Measurements from ENCODE around the gene GRM4. TPM values are rescaled to one million over a fixed set of nuclear protein-coding genes. Genes with fewer than 3 reads are reported as not detected.

Gene GRM4
- total RNA-seq, 1 donor: not detected

DNA sequence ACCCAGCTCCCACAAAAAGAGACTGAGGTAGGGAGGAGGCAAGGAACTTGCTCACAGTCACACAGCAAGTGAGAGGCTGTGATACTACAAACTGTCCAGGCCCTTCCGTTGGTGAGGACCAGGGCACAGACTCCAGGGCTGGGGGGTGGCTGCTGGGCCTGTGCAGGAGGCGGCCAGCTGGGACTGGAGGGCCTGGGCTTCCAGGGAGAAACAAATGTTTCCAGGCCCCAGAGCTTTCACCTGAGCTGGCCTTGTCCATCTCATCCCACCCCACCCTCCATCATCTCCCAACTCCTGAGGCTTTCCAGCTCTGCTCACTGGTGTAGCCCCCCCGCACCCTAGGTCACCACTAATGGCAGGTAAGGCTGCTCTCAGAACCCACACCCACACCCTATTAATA, 86.0 kb downstream of the GRM4 start:
- no peak for DNase-seq (ENCODE audit: low read depth)
- TF ChIP-seq CTCF (IDR thresholded peaks at IDR 0.05; ENCODE audit: insufficient read depth, low read length): no peak
- H3K4me3 ChIP-seq (ENCODE audit: low read depth, low read length): no peak overlapping the region

GRCh38 chr6:34059136-34059731, 86.7 kb downstream of the GRM4 start:
- TF ChIP-seq CTCF (IDR thresholded peaks at IDR 0.05; ENCODE audit: insufficient read depth, low read length): no peak
- peak; percentile 38 for DNase-seq (ENCODE audit: low read depth)
- no peak overlapping the region for H3K4me3 ChIP-seq (ENCODE audit: low read depth, low read length)

DNA sequence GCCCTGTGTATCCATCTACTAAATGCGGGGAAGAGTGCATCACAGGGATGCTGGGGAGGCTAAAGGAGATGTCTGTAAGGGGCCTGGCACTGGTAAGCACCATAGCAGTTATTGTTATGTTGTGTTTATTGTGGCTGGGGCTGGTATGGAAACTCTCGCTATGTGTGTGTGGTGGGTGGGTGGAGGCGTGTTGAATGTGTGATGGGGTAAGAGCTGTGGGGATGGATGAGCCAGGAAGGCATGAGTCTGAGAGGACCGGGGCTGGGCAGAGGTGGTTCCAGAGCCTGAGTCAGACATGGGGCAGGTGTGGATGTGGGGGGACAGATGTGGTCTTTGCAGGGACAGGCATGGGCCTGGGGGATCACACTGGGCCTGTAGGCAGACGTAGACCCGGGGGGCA, 88.1 kb downstream of the GRM4 start:
- no peak for DNase-seq (ENCODE audit: low read depth)
- no peak for TF ChIP-seq CTCF (IDR thresholded peaks at IDR 0.05; ENCODE audit: insufficient read depth, low read length)
- H3K4me3 ChIP-seq (ENCODE audit: low read depth, low read length): no peak overlapping the region

GRCh38 chr6:34057191-34057590, 88.7 kb downstream of the GRM4 start:
- TF ChIP-seq CTCF (IDR thresholded peaks at IDR 0.05; ENCODE audit: insufficient read depth, low read length): no peak
- H3K4me3 ChIP-seq (ENCODE audit: low read depth, low read length): no peak overlapping the region
- DNase-seq (ENCODE audit: low read depth): no peak

DNA sequence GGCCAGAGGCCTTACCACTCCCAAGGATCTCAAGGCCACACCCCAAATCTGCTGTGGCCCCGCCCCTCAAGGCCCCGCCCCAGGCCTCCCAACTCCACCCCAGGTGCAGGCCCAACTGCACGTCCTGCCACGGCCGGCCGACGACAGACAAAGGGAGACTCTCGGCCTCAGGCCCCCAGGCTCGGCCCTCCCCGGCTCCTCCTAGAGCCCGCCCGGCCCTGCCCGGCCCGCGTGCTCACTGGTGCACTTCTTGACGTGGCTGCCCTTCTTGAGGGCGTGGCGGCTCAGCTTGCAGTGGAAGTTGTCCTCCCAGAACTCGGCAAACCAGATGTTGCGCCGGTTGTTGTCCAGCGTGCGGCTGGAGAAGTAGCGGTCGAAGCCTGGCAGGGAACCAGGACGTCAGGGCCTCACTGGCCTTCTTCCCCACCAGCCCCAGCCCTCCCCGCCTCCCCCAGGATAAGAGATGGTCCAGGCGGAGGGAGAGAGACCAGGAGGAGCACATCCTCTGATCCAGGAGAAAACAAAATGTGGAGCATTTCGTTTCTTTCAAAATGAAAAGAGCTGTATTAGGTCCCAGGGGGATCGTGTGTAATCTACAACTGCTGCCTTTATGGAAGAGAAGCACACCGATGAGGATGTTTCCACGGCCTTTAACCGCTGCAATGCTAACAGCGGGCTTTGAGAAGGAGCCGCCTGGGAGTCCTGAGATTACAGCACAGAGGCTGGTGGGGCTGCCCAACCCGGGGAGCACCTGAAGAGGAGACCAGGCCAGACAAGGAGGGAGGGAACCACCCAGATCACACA, 89.4 kb downstream of the GRM4 start:
- H3K4me3 ChIP-seq (ENCODE audit: low read depth, low read length): no peak overlapping the region
- DNase-seq (ENCODE audit: low read depth): peak; percentile 70
- no peak for TF ChIP-seq CTCF (IDR thresholded peaks at IDR 0.05; ENCODE audit: insufficient read depth, low read length)

DNA sequence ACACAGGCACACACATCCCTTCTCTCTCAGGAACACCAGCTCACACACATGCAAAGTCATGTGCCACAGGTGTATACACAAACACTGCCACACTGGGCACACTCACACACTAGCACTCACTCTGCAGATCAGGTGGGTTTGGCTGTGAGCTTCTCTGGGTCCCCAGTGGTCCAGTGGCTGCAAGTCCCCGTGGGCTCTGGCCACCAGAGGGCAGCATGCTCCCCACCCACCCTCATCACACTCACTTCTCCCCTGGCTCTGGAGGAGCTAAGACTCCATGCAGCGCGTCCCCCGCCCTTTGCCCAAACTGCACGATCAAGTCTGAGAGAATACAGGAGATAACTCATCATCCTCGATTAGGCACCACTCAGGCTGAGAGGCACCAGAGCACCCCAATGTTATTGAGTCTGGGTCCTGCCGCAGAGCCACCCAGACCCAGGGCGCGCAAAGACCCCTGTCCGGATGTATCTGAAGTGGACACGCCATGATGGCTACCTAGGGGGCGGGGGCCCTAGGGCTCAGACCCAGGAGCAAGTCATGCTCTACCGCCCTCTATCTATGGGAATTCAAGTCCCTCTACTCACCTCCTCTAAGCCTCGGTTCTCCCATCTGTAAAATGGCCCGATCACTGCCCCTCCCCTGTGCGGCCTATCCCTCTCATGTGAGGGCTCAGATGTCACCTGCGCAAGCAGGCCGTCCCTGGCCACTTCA, 90.5 kb downstream of the GRM4 start:
- TF ChIP-seq CTCF (IDR thresholded peaks at IDR 0.05; ENCODE audit: insufficient read depth, low read length): peak; percentile 83
- H3K4me3 ChIP-seq (ENCODE audit: low read depth, low read length): no peak overlapping the region
- peak; percentile 49 for DNase-seq (ENCODE audit: low read depth)

All from fibroblast of the aortic adventitia (primary cell).